Astrocyte of the cerebellum (primary cell): ENCODE measurements around the gene ANKZF1.
A peak's percentile ranks its signal among the peaks of the same experiment; 100 is the strongest.

Experiments used
- DNase-seq: peaks from one replicate; pipeline ENCODE4 v3.0.0-alpha.2; 2011; ENCODE audit warnings: low read depth
- H3K4me3 ChIP-seq: 2 replicates; pipeline ENCODE4 v1.5.1; 2011; ENCODE audit warnings: mild to moderate bottlenecking, low read depth, low read length, moderate library complexity
- in situ Hi-C: cut with HindIII; loops from 2 replicates; pipeline ENCODE4 v1.10.0; 2017; ENCODE audit warnings: low sequenced_read_pairs
- TF ChIP-seq, protein P1 (sequence below): IDR thresholded peaks from 2 replicates; pipeline ENCODE4 v1.5.1; 2012; ENCODE audit warnings: low read length, low read depth, moderate library complexity, mild to moderate bottlenecking; ENCODE audit errors: missing control alignments

The ANKZF1 gene

DNA sequence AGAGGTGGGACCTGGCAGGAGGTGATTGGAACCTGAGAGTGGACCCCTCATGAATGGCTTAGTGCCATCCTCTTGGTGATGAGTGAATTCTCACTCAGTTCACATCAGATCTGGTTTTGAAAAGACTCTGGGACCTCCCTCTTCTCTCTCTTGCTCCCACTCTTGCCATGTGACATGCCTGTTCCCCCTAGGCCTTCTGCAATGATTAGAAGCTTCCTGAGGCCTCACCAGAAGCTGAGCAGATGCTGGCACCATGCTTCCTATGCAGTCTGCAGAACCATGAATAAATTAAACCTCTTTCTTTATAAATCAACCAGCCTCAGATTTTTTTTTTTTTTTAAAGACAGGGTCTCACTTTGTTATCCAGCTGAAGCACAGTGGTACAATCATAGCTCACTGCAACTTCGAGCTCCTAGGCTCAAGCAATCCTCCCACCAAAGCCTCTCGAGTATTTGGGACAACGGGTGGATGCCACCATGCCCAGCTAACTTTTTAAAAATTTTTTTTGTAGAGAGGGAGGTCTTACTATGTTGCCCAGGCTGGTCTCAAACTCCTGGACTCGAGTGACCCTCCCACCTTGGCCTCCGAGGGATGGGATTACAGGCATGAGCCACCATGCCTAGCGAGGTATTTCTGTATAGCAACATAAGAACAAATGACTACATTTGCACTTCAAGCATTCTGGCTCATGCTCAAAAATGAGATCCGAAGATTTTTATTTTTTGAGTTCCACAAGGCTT, 25.0 kb upstream of the ANKZF1 start:
- H3K4me3 ChIP-seq = no peak overlapping the region
- in situ Hi-C loops = no loop called here
- DNase-seq = no peak
- TF ChIP-seq, protein P1, sequence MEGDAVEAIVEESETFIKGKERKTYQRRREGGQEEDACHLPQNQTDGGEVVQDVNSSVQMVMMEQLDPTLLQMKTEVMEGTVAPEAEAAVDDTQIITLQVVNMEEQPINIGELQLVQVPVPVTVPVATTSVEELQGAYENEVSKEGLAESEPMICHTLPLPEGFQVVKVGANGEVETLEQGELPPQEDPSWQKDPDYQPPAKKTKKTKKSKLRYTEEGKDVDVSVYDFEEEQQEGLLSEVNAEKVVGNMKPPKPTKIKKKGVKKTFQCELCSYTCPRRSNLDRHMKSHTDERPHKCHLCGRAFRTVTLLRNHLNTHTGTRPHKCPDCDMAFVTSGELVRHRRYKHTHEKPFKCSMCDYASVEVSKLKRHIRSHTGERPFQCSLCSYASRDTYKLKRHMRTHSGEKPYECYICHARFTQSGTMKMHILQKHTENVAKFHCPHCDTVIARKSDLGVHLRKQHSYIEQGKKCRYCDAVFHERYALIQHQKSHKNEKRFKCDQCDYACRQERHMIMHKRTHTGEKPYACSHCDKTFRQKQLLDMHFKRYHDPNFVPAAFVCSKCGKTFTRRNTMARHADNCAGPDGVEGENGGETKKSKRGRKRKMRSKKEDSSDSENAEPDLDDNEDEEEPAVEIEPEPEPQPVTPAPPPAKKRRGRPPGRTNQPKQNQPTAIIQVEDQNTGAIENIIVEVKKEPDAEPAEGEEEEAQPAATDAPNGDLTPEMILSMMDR = no peak

DNA sequence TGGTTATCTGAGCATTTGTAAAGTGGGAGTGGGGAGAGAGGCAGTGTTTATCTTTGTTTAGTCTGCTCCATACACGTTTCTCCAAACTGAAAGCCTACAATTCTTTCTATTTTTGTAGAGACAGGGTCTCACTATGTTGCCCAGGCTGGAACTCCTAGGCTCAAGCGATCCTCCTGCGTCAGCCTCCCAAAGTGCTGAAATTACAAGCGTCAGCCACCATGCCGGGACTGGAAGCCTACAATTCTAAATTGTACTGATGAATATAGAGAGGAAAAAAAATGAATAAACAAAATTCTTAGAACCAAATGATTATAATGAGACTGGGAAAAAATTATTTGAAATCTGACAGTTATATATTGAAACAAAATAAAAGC, 24.5 kb upstream of the ANKZF1 start:
- in situ Hi-C loops = no loop called here
- DNase-seq = no peak
- H3K4me3 ChIP-seq = no peak overlapping the region
- TF ChIP-seq, protein P1 = no peak

DNA sequence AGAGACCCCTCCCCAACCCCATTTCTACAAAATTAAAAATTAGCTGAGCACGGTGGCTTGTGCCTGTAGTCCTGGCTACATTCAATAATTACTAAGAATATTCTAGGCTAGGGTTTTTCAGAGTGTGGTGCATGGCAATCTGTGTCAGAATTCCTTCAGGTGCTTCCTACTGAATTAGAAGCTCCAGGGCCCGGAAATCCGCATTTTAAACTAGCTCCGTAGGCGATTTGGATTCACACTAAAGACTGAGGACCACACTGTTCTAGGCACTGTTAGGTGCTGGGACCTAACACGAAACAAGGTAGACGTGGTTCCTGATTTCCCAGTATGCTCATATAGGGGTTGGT, 23.7 kb upstream of the ANKZF1 start:
- H3K4me3 ChIP-seq = peak overlapping the region; percentile 64
- DNase-seq = no peak
- TF ChIP-seq, protein P1 = no peak
- in situ Hi-C loops = no loop called here

DNA sequence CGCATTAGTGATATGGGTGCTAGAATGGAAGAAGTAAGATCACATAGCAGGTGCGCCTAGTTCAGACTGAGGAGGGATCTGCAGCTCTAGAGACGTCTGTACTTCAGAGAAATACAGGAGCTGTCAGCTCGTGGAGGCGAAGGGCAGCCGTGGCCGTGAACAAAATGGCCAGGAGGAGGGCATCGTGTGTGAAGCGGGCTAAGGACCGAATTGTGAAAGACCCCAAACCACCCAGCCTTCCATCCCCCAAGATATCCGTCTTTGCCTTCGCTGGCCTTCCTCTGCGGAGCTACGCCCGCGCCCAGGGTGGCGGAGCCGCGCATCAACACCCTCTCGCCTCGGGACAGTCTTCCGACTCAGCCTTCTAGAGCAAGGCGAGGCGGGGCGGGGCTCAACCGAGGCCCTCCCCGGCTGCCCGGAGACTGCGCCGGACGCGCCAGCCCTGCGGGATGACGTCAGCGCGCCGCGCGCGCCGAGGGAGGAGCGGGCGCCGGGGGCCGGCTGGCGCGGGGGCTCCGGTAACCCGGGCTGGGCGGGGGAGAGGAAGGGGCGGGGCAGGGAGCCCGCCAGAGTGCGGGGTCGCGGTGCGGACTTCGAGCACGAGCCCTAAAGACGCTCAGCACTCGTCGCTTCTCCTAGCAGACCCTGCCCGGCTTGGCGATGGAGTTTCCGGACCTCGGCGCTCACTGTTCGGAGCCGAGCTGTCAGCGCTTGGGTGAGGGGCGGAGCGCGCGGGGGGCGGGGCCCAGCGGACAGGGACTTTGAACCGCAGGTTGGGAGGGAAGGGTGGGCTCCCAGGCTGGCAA, 23.1 kb upstream of the ANKZF1 start, which contains the start of gene ZFAND2B:
Gene ZFAND2B, plus strand, starts transcription at position 455 of the 806 bp plus-strand sequence. Its CDS starts 206 bp downstream, at position 661.
- peak; percentile 74 for DNase-seq
- TF ChIP-seq, protein P1 = no peak
- in situ Hi-C loops = no loop called here
- H3K4me3 ChIP-seq = peak within 1 kb of the TSS; percentile 64

DNA sequence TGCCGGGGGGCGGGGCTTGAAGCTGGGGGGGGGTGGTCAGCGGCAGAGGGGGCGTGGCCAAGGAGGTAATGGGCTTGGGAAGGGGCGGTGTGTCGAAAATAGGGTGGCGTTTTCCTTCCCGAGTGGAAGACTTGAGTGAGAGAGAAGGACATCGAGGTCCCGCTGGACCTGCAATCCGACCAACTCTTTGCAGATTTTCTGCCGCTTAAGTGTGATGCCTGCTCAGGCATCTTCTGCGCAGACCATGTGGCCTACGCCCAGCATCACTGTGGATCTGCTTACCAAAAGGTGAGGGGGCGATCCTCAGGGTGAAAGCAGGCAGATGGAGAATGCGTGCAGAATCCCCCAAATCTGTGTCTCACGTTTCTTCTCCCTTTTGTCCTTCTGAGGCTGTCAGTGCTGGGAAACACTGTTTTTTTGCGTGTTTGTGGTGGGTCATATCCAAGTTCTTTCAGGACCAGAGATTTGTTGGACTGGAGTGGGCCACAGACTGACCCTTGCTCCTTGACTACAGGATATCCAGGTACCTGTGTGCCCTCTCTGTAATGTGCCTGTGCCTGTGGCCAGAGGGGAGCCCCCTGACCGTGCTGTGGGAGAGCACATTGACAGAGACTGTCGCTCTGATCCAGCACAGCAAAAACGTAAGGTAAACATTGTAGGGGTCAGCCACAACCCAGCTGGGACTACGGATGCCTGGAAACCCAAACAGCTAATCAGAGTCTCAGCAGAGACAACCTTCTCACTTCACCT, 22.3 kb upstream of the ANKZF1 start:
- no peak for DNase-seq
- in situ Hi-C loops = no loop called here
- TF ChIP-seq, protein P1 = no peak
- H3K4me3 ChIP-seq = peak overlapping the region; percentile 64

DNA sequence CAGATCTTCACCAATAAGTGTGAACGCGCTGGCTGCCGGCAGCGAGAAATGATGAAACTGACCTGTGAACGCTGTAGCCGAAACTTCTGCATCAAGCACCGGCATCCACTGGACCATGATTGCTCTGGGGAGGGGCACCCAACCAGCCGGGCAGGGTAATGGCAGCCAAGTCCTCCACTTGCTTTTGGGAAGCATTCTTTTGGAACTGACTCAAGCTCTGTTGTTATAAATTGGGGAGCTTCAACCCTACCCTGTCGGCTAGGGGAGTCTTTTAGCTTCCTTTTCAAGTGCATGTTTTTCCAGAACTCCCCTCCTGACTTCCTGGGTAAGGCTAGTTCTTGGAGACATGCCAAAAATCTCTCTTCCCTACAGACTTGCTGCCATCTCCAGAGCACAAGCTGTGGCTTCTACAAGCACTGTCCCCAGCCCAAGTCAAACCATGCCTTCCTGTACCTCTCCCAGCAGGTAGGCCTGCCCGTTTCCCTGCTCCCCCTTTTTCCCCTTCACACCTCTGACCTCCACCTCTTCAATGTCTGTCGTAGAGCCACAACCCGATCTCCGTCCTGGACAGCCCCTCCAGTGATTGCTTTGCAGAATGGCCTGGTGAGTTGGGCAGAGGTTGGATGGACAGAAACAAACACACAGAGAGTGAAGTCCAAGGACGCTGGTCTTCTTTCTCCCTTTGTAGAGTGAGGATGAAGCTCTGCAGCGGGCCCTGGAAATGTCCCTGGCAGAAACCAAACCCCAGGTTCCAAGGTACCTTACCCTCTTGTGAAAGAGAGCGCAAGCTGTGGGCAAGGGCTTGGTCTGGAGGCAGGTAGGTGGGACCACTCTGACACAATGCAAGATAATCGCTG, 21.5 kb upstream of the ANKZF1 start:
- TF ChIP-seq, protein P1 = no peak
- DNase-seq = no peak
- H3K4me3 ChIP-seq = peak overlapping the region; percentile 64
- in situ Hi-C loops = no loop called here
